GM19023 (cell line): ENCODE results near the gene IBA57.
"Not testable (repeated sequence)": the region's sequence is repeated elsewhere in the genome, so short reads cannot be mapped to it uniquely, and the experiment has no call there.

Source experiments
- ATAC-seq: cut with Tn5 transposase; IDR thresholded peaks from one replicate; pipeline ENCODE4 v1.9.1; 2021; ENCODE audit warnings: mild to moderate bottlenecking, moderate library complexity; ENCODE audit not compliant: unreplicated experiment

Gene IBA57

GRCh38 chr1:228210712-228211530 lies 45.3 kb downstream of the IBA57 start:
- ATAC-seq: no peak

- ATAC-seq: no peak
Measured at GRCh38 chr1:228211531-228212414, 46.2 kb downstream of the IBA57 start.

- no peak for ATAC-seq
Measured at GRCh38 chr1:228212415-228212965, 46.9 kb downstream of the IBA57 start.

- ATAC-seq: peak; percentile 90
Measured at GRCh38 chr1:228212966-228213844, 47.6 kb downstream of the IBA57 start.

GRCh38 chr1:228213917-228214808 lies 48.6 kb downstream of the IBA57 start:
- ATAC-seq: no peak

GRCh38 chr1:228214921-228215662 lies 49.5 kb downstream of the IBA57 start:
- no peak for ATAC-seq

GRCh38 chr1:228215663-228216116 lies 50.1 kb downstream of the IBA57 start:
- no peak for ATAC-seq

- no peak for ATAC-seq
Measured at GRCh38 chr1:228216371-228217320, 51.0 kb downstream of the IBA57 start.

GRCh38 chr1:228217551-228218344 lies 52.1 kb downstream of the IBA57 start:
- no peak for ATAC-seq

- ATAC-seq: no peak
Measured at GRCh38 chr1:228218513-228219244, 53.1 kb downstream of the IBA57 start.

GRCh38 chr1:228219245-228219961 lies 53.8 kb downstream of the IBA57 start:
- ATAC-seq: no peak

GRCh38 chr1:228219962-228220780 lies 54.6 kb downstream of the IBA57 start:
- ATAC-seq: no peak

GRCh38 chr1:228221097-228221496 lies 55.5 kb downstream of the IBA57 start:
- ATAC-seq: not testable (repeated sequence)

- ATAC-seq: no peak
Measured at GRCh38 chr1:228222548-228222947, 56.9 kb downstream of the IBA57 start.
